B cell (primary cell): ENCODE measurements around the gene C22orf31. TPM values are rescaled to one million over a fixed set of nuclear protein-coding genes. Genes with fewer than 3 reads are reported as not detected.

Experiments used
- ATAC-seq: fragments of 200-7000 bp; cut with Tn5 transposase; one replicate; pipeline ENCODE4 v1.10.0; 2021; ENCODE audit warnings: low read depth, mild to moderate bottlenecking, moderate number of reproducible peaks, moderate library complexity
- CTCF ChIA-PET: fragments of 350-600 bp; sonication (Branson Sonifier 250); formaldehyde crosslinking; loops from one replicate; lab custom pipeline; 2021; ENCODE audit warnings: antibody characterized with exemption, inconsistent platforms; lab: Charles Lee
- POLR2A ChIA-PET: fragments of 350-600 bp; sonication (Branson Sonifier 250); formaldehyde crosslinking; loops from one replicate; lab custom pipeline; 2021; ENCODE audit warnings: antibody characterized with exemption; lab: Charles Lee
- DNase-seq: peaks from one replicate; pipeline ENCODE4 v3.0.0; 2013
- H2AFZ ChIP-seq: 2 replicates; pipeline ENCODE4 v1.6.1; 2012; ENCODE audit warnings: mild to moderate bottlenecking, low read depth, low read length; ENCODE audit not compliant: insufficient read depth, poor library complexity, severe bottlenecking
- H3K27ac ChIP-seq, 2 donors: 1 replicate in 1 of 2; 2 replicates in 1 of 2; pipeline ENCODE4 v1.5.1; 2012 to 2013; ENCODE audit warnings: low read length in 2 of 2, mild to moderate bottlenecking in 2 of 2, moderate library complexity in 1 of 2
- H3K27me3 ChIP-seq, 4 experiments: fragments of 200-600 bp in 1 of 4; sonication (generic) in 1 of 4; replicated peaks in 1 of 4; 1 replicate in 2 of 4; 2 replicates in 2 of 4; pipeline versions ENCODE4 v1.6.1 to v1.7.0; 2013 to 2016; ENCODE audit warnings: low read length in 3 of 4, mild to moderate bottlenecking in 2 of 4, mixed read lengths in 1 of 4, moderate library complexity in 1 of 4; ENCODE audit not compliant: insufficient read depth in 4 of 4, control insufficient read depth in 3 of 4; ENCODE audit errors: control extremely low read depth in 1 of 4
- H3K36me3 ChIP-seq, 2 experiments: replicated peaks in 1 of 2; 1 replicate in 1 of 2; 2 replicates in 1 of 2; pipeline versions ENCODE4 v1.6.1 to v1.7.1; 2013; ENCODE audit warnings: low read length in 1 of 2; ENCODE audit not compliant: insufficient read depth in 2 of 2, control insufficient read depth in 1 of 2; ENCODE audit errors: control extremely low read depth in 1 of 2, extremely low read depth in 1 of 2
- H3K4me1 ChIP-seq, 2 donors: fragments of 200-600 bp in 1 of 2; sonication (generic) in 1 of 2; 1 replicate in 1 of 2; 2 replicates in 1 of 2; pipeline versions ENCODE4 v1.5.1 to v1.6.1; 2013 to 2017; ENCODE audit warnings: low read length in 2 of 2; ENCODE audit not compliant: control insufficient read depth in 2 of 2, insufficient read depth in 2 of 2
- H3K4me2 ChIP-seq: replicated peaks from 2 replicates; pipeline ENCODE3; 2012; ENCODE audit warnings: mild to moderate bottlenecking, low read depth, low read length; ENCODE audit not compliant: poor library complexity, severe bottlenecking
- H3K4me3 ChIP-seq, 5 experiments: fragments of 200-600 bp in 1 of 5; sonication (generic) in 1 of 5; 1 replicate in 3 of 5; 2 replicates in 2 of 5; pipeline versions ENCODE4 v1.5.1 to v1.7.0; 2011 to 2016; ENCODE audit warnings: low read length in 4 of 5, mild to moderate bottlenecking in 4 of 5, low read depth in 2 of 5, control low read depth in 1 of 5, moderate library complexity in 1 of 5; ENCODE audit not compliant: insufficient read depth in 1 of 5; ENCODE audit errors: control extremely low read depth in 1 of 5, extremely low read depth in 1 of 5
- H3K79me2 ChIP-seq: fragments of 200-600 bp; sonication (generic); one replicate; pipeline ENCODE4 v1.6.0; 2016; ENCODE audit warnings: low read length; ENCODE audit not compliant: control insufficient read depth, insufficient read depth
- H3K9ac ChIP-seq: fragments of 200-600 bp; sonication (generic); 2 replicates; pipeline ENCODE4 v1.6.1; 2017; ENCODE audit warnings: mild to moderate bottlenecking, low read length, moderate library complexity
- H3K9me3 ChIP-seq, 3 donors: one replicate each; pipeline versions ENCODE4 v1.6.1 to v1.7.1; 2013; ENCODE audit warnings: low read length in 2 of 3; ENCODE audit not compliant: control insufficient read depth in 2 of 3, insufficient read depth in 1 of 3; ENCODE audit errors: control extremely low read depth in 1 of 3
- H4K20me1 ChIP-seq: 2 replicates; pipeline ENCODE4 v1.6.0; 2012; ENCODE audit warnings: mild to moderate bottlenecking, low read length; ENCODE audit not compliant: insufficient read depth, control insufficient read depth, poor library complexity, severe bottlenecking
- H3K27ac Mint-ChIP-seq: one replicate; pipeline ENCODE4 v1.8.0; 2021; ENCODE audit warnings: mixed read lengths
- H3K27me3 Mint-ChIP-seq: one replicate; pipeline ENCODE4 v1.8.0; 2021; ENCODE audit warnings: mixed read lengths
- H3K4me1 Mint-ChIP-seq: one replicate; pipeline ENCODE4 v1.8.0; 2021; ENCODE audit warnings: mixed read lengths
- H3K4me3 Mint-ChIP-seq: one replicate; pipeline ENCODE4 v1.8.0; 2021; ENCODE audit warnings: mixed read lengths
- H3K9me3 Mint-ChIP-seq: one replicate; pipeline ENCODE4 v1.8.0; 2022; ENCODE audit warnings: mixed read lengths; ENCODE audit not compliant: insufficient read depth
- CTCF ChIP-seq: fragments of 200-600 bp; IDR thresholded peaks from one replicate; pipeline ENCODE4 v1.8.0; 2022; ENCODE audit warnings: antibody characterized with exemption, mild to moderate bottlenecking
- EZH2 ChIP-seq: IDR thresholded peaks from 2 replicates; pipeline ENCODE4 v1.6.1; 2012; ENCODE audit warnings: borderline replicate concordance, low read depth, mild to moderate bottlenecking, moderate library complexity, low read length; ENCODE audit not compliant: insufficient read depth, poor library complexity, severe bottlenecking
- WGBS: methylation state at CpG from one replicate; pipeline ENCODE4 v1.1.5; 2013; ENCODE audit warnings: missing lambda C conversion rate; ENCODE audit not compliant: insufficient coverage; 5-methylcytosine and 5-hydroxymethylcytosine counted together
- intact Hi-C: fragments of 100-400 bp; cut with micrococcal nuclease; formaldehyde crosslinking; loops from one replicate; pipeline ENCODE4 v1.10.0; 2022
- polyA plus RNA-seq: library from polyadenylated mRNA; depleted of rRNA; stranded (reverse); fragments of >200 nt; gene quantifications from 2 replicates; pipeline ENCODE4 v1.2.3, GENCODE V29; 2012
- total RNA-seq, 2 donors: library from RNA; stranded (reverse); fragments of 120-200 nt in 1 of 2; gene quantifications; 1 replicate in 1 of 2; 2 replicates in 1 of 2; pipeline versions ENCODE4 v1.2.3 to v1.2.4, GENCODE V29; 2013 to 2022

Gene C22orf31
- total and polyA plus RNA-seq, 2 donors (not counting 1 experiment from before 2014, with no cell fraction given), result not detected

DNA sequence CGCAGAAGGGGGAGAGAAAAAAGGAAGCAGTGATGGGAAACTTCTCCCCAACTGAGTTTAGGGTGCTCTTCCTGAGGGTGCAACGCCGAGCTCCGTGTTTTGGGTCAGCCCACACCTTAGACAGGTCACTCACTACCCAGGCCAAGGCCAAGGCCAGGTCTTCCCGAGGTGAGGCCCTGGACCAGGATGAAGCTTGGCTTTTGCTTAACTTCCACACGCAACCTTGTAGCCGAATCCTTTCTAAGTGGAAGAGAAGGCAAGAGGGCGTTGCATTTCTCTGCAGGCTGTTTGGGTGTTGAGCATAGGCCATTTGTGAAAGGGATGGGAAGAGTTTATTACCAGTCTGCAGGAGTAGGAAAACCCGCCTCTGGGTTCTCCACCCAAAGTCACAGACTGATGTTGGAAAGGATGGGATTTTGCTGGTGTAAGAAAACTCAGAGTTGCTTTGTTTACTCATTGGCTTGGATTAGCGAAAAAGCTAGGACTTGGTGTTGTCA, 12.7 kb upstream of the C22orf31 start:
- Histone ChIP-seq H2AFZ (peak overlapping the region; percentile 56), H4K20me1 (no peaks in the 10 kb centered on the region), H3K4me1 (peaks cover 27 to 28% of the 10 kb centered on the region in 2 donors), H3K9ac (peak overlapping the region; percentile 55), H3K27me3 (peaks cover 0 to 64% (median 42%) of the 10 kb centered on the region in 4 experiments), H3K36me3 (no peaks in the 10 kb centered on the region), H3K4me3 (peak overlapping the region in 2 of 5 experiments; percentile 30 to 48), H3K9me3 (peaks cover 0 to 18% (median 0%) of the 10 kb centered on the region in 3 donors), H3K27ac (no peak overlapping the region), H3K4me2 (peak overlapping the region; percentile 90), H3K79me2 (no peaks in the 10 kb centered on the region)
- intact Hi-C loops, result loop anchor here (10.0 kb wide), 1 partner anchor 310 kb away; the partner anchor contains the start of gene AP1B1
- 74% methylated on average over 9 of the region's 10 CpGs for WGBS
- Mint-ChIP-seq H3K4me3 (peak overlapping the region; percentile 73), H3K27ac (no peak overlapping the region), H3K4me1 (peaks cover 22% of the 10 kb centered on the region), H3K27me3 (peaks cover 69% of the 10 kb centered on the region), H3K9me3 (no peaks in the 10 kb centered on the region)
- no peak for TF ChIP-seq EZH2
- no peak for TF ChIP-seq CTCF
- no peak for DNase-seq
- ChIA-PET POLR2A (no interaction called here), CTCF (no interaction called here)
- no peak for ATAC-seq

- TF ChIP-seq EZH2 (no peak), CTCF (no peak)
- 6% methylated on average over 53 of the region's 53 CpGs for WGBS
- Histone ChIP-seq H3K9ac (peak overlapping the region; percentile 55), H2AFZ (peak overlapping the region; percentile 56), H3K4me1 (peaks cover 27 to 28% of the 10 kb centered on the region in 2 donors), H3K27ac (no peak overlapping the region), H3K79me2 (no peaks in the 10 kb centered on the region), H3K36me3 (no peaks in the 10 kb centered on the region), H4K20me1 (no peaks in the 10 kb centered on the region), H3K27me3 (peaks cover 0 to 65% (median 38%) of the 10 kb centered on the region in 4 experiments), H3K4me3 (peak overlapping the region in 4 of 5 experiments; percentile 30 to 49 (median 45)), H3K9me3 (peaks cover 0 to 18% (median 0%) of the 10 kb centered on the region in 3 donors), H3K4me2 (peak overlapping the region; percentile 90)
- CTCF ChIA-PET, result no interaction called here
- Mint-ChIP-seq H3K9me3 (no peaks in the 10 kb centered on the region), H3K27ac (no peak overlapping the region), H3K4me3 (peak overlapping the region; percentile 73), H3K4me1 (peaks cover 22% of the 10 kb centered on the region), H3K27me3 (peaks cover 67% of the 10 kb centered on the region)
- intact Hi-C loops, result loop anchor here (2.0 to 10.0 kb wide), 2 partner anchors 191 to 311 kb away; partner anchors contain the start of genes AP1B1 and ZNRF3
- POLR2A ChIA-PET, result no interaction called here
- ATAC-seq (no peak), DNase-seq (peak; percentile 32)
Measured at GRCh38 chr22:29073618-29074275, 12.1 kb upstream of the C22orf31 start.
